Femur (tissue), 1 donor: ENCODE data around the gene CROCC2.
"Not testable (repeated sequence)": the region's sequence is repeated elsewhere in the genome, so short reads cannot be mapped to it uniquely, and the experiment has no call there.

ENCODE experiments used
- DNase-seq: peaks from one replicate; pipeline ENCODE4 v3.0.0-alpha.2; 2017

CROCC2 gene

GRCh38 chr2:240972201-240972600 lies 66.1 kb downstream of the CROCC2 start:
- DNase-seq, result no peak

- DNase-seq, result no peak
Observed at GRCh38 chr2:240972636-240973521, 66.7 kb downstream of the CROCC2 start.

GRCh38 chr2:240974771-240975572 lies 68.8 kb downstream of the CROCC2 start:
- DNase-seq, result no peak

GRCh38 chr2:240975903-240976302 lies 69.8 kb downstream of the CROCC2 start:
- not testable (repeated sequence) for DNase-seq

GRCh38 chr2:240981280-240981679 lies 75.1 kb downstream of the CROCC2 start:
- no peak for DNase-seq

GRCh38 chr2:240981871-240982800 lies 76.0 kb downstream of the CROCC2 start:
- no peak for DNase-seq

- DNase-seq, result no peak
Observed at GRCh38 chr2:240982821-240983281, 76.7 kb downstream of the CROCC2 start.

GRCh38 chr2:240983361-240983995 lies 77.3 kb downstream of the CROCC2 start:
- DNase-seq, result no peak

- DNase-seq, result no peak
Observed at GRCh38 chr2:240983996-240984498, 77.9 kb downstream of the CROCC2 start.

GRCh38 chr2:240985881-240986786 lies 80.0 kb downstream of the CROCC2 start:
- no peak for DNase-seq

GRCh38 chr2:240986787-240987411 lies 80.8 kb downstream of the CROCC2 start:
- DNase-seq, result peak; percentile 67

- no peak for DNase-seq
Observed at GRCh38 chr2:240987588-240987987, 81.5 kb downstream of the CROCC2 start.

- DNase-seq, result no peak
Observed at GRCh38 chr2:240988146-240988545, 82.0 kb downstream of the CROCC2 start.

GRCh38 chr2:240988571-240989271 lies 82.6 kb downstream of the CROCC2 start:
- DNase-seq, result peak; percentile 13

GRCh38 chr2:240989451-240990265 lies 83.5 kb downstream of the CROCC2 start:
- DNase-seq, result peak; percentile 16

- DNase-seq, result no peak
Observed at GRCh38 chr2:240990266-240990529, 84.1 kb downstream of the CROCC2 start.

GRCh38 chr2:240990726-240991377 lies 84.7 kb downstream of the CROCC2 start:
- peak; percentile 11 for DNase-seq
